ENCODE results near the gene DRD3. TPM values are rescaled to one million over a fixed set of nuclear protein-coding genes. Genes with fewer than 3 reads are reported as not detected.

The DRD3 gene
- polyA plus RNA-seq, 1 donor from 2014 or later = not detected

DNA sequence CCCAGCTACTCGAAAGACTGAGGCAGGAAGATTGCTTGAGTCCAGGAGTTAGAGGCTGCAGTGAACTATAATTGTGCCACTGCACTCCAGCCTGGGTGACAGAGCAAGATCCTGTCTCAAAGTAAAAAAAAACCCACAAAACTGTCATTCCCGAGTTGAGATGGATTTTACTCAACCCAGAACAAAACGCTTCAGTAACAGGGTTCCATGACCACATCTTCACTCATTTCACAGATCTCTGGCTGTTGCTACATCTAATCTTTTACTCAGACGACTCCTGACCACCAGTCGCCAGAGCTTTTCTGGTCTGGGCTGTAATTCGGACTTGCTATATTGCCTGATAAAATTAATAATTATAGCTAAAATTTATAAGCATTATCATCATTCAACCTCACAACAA is 2.4 kb downstream of the DRD3 start:
- Histone ChIP-seq H3F3A (ENCODE audit: insufficient read depth, low read length, poor library complexity, severe bottlenecking) (no peaks in the 10 kb centered on the region), H4K20me1 (ENCODE audit: insufficient read depth) (no peaks in the 10 kb centered on the region), H3K9me2 (ENCODE audit: insufficient read depth, low read length) (no peaks in the 10 kb centered on the region), H3K79me2 (replicated peaks; ENCODE audit: insufficient read depth, low read length) (no peaks in the 10 kb centered on the region), H3K27ac (ENCODE audit: low read length) (peak overlapping the region; percentile 60), H3K36me3 (ENCODE audit: insufficient read depth, low read length) (no peaks in the 10 kb centered on the region), H3K9ac (ENCODE audit: low read length) (no peak overlapping the region), H3K4me2 (ENCODE audit: low read length) (no peak overlapping the region), H3K27me3 (ENCODE audit: insufficient read depth, low read depth, low read length) (no peaks in the 10 kb centered on the region), H3K9me3 (ENCODE audit: low read length) (no peaks in the 10 kb centered on the region), H3K4me3 (ENCODE audit: low read length) (no peak overlapping the region), H2AFZ (ENCODE audit: low read depth, low read length) (no peak overlapping the region)
- TF ChIP-seq EZH2 (IDR thresholded peaks at IDR 0.05; ENCODE audit: borderline replicate concordance, insufficient read depth, low read length, poor library complexity, severe bottlenecking) (no peak), POLR2AphosphoS5 (IDR thresholded peaks at IDR 0.05) (no peak), RAD21 (conservative IDR thresholded peaks at IDR 0.05) (no peak), TAF1 (IDR thresholded peaks at IDR 0.05; ENCODE audit: low read depth) (no peak), EP300 (conservative IDR thresholded peaks at IDR 0.05; ENCODE audit: poor library complexity, severe bottlenecking) (no peak)
- TF ChIP-seq, protein P1, sequence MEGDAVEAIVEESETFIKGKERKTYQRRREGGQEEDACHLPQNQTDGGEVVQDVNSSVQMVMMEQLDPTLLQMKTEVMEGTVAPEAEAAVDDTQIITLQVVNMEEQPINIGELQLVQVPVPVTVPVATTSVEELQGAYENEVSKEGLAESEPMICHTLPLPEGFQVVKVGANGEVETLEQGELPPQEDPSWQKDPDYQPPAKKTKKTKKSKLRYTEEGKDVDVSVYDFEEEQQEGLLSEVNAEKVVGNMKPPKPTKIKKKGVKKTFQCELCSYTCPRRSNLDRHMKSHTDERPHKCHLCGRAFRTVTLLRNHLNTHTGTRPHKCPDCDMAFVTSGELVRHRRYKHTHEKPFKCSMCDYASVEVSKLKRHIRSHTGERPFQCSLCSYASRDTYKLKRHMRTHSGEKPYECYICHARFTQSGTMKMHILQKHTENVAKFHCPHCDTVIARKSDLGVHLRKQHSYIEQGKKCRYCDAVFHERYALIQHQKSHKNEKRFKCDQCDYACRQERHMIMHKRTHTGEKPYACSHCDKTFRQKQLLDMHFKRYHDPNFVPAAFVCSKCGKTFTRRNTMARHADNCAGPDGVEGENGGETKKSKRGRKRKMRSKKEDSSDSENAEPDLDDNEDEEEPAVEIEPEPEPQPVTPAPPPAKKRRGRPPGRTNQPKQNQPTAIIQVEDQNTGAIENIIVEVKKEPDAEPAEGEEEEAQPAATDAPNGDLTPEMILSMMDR (IDR thresholded peaks at IDR 0.05; ENCODE audit: poor library complexity, severe bottlenecking) = no peak
- TF ChIP-seq, protein P2, sequence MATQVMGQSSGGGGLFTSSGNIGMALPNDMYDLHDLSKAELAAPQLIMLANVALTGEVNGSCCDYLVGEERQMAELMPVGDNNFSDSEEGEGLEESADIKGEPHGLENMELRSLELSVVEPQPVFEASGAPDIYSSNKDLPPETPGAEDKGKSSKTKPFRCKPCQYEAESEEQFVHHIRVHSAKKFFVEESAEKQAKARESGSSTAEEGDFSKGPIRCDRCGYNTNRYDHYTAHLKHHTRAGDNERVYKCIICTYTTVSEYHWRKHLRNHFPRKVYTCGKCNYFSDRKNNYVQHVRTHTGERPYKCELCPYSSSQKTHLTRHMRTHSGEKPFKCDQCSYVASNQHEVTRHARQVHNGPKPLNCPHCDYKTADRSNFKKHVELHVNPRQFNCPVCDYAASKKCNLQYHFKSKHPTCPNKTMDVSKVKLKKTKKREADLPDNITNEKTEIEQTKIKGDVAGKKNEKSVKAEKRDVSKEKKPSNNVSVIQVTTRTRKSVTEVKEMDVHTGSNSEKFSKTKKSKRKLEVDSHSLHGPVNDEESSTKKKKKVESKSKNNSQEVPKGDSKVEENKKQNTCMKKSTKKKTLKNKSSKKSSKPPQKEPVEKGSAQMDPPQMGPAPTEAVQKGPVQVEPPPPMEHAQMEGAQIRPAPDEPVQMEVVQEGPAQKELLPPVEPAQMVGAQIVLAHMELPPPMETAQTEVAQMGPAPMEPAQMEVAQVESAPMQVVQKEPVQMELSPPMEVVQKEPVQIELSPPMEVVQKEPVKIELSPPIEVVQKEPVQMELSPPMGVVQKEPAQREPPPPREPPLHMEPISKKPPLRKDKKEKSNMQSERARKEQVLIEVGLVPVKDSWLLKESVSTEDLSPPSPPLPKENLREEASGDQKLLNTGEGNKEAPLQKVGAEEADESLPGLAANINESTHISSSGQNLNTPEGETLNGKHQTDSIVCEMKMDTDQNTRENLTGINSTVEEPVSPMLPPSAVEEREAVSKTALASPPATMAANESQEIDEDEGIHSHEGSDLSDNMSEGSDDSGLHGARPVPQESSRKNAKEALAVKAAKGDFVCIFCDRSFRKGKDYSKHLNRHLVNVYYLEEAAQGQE (IDR thresholded peaks at IDR 0.05; ENCODE audit: borderline replicate concordance) = no peak

DNA sequence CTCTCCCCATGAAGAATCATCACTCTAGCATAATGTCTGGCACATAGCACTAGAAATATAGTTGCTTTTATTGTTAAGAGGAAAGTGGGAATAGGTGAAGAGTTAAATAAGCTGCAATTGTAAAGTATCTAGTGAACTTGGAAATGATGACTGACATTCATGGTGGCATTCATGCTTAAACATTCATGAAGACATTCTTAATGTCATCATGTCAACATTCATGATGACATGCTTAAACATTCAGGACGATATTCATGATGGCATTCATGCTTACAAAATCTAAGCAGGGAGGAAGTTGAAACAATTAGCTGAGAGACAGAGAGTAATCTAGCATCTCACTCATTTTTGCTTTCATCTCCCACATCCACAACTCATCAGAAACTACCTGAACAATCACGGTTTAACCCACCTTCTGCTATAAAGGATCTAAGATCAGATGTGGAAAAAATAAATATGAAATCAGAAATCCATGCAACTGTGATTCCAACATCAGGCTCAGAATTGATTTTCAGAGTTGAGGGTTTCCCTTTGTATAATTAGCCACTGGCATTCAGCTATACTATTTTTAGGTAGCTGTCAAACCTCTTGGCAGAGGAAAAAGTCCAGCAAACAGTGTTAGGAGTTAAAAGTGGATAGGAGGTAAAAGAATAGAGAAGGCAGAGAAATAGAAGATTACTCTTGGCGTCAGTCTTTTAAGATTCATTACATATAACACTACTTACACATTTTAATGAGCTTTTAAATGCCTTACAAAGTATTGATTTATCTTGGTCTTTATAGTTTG is 3.5 kb downstream of the DRD3 start:
- H3K36me3 ChIP-seq (ENCODE audit: insufficient read depth, low read length) = no peaks in the 10 kb centered on the region
- no peak overlapping the region for H3K9ac ChIP-seq (ENCODE audit: low read length)
- no peaks in the 10 kb centered on the region for H3K9me3 ChIP-seq (ENCODE audit: low read length)
- H3K4me3 ChIP-seq (ENCODE audit: low read length) = peak overlapping the region; percentile 13
- no peaks in the 10 kb centered on the region for H3K9me2 ChIP-seq (ENCODE audit: insufficient read depth, low read length)
- H3K79me2 ChIP-seq (replicated peaks; ENCODE audit: insufficient read depth, low read length) = no peaks in the 10 kb centered on the region
- no peaks in the 10 kb centered on the region for H3K27me3 ChIP-seq (ENCODE audit: insufficient read depth, low read depth, low read length)
- H3K27ac ChIP-seq (ENCODE audit: low read length) = peak overlapping the region; percentile 60
- H3K4me2 ChIP-seq (ENCODE audit: low read length) = no peak overlapping the region
- no peaks in the 10 kb centered on the region for H4K20me1 ChIP-seq (ENCODE audit: insufficient read depth)
- no peak overlapping the region for H2AFZ ChIP-seq (ENCODE audit: low read depth, low read length)
- H3F3A ChIP-seq (ENCODE audit: insufficient read depth, low read length, poor library complexity, severe bottlenecking) = no peaks in the 10 kb centered on the region
- TF ChIP-seq EZH2 (IDR thresholded peaks at IDR 0.05; ENCODE audit: borderline replicate concordance, insufficient read depth, low read length, poor library complexity, severe bottlenecking) (no peak), POLR2AphosphoS5 (IDR thresholded peaks at IDR 0.05) (peak; percentile 78), TAF1 (IDR thresholded peaks at IDR 0.05; ENCODE audit: low read depth) (no peak), MXI1 (conservative IDR thresholded peaks at IDR 0.05; ENCODE audit: poor library complexity, severe bottlenecking) (no peak), SMC3 (conservative IDR thresholded peaks at IDR 0.05; ENCODE audit: poor library complexity) (peak; percentile 17), RAD21 (conservative IDR thresholded peaks at IDR 0.05) (no peak), EP300 (conservative IDR thresholded peaks at IDR 0.05; ENCODE audit: poor library complexity, severe bottlenecking) (peak; percentile 94)
